SH-SY5Y (cell line): Measurements from ENCODE around the gene CEBPE.

Source experiments
- GATA2 ChIP-seq: IDR thresholded peaks from 2 replicates; pipeline ENCODE4 v1.6.1; 2011; ENCODE audit warnings: mild to moderate bottlenecking, low read depth, low read length
- GATA3 ChIP-seq: IDR thresholded peaks from 2 replicates; pipeline ENCODE4 v1.6.1; 2011; ENCODE audit warnings: low read depth, mild to moderate bottlenecking, low read length, moderate library complexity

The CEBPE gene

DNA sequence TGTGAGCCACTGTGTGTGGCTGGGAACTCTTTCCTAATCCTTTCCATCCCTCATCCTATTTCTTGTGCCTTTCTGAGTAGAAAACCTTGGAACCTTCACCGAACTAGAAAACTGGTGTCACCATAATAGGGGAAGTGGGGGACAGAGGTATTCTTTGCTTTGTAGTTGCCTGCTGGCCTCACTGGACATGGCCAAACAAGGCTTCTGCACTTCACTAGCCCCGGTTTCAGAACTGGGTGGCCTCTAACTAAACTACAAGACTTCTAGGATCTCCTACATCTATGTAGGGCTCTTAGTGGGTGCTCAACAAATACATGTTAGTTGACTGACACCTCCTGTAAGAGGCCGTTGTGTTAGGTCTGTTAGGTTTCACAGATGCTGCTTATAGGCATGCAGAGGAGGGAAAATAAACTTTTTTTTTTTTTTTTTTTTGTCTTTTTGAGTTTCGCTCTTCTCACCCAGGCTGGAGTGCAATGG lies 13.7 kb downstream of the CEBPE start:
- TF ChIP-seq GATA3 (no peak), GATA2 (no peak)

DNA sequence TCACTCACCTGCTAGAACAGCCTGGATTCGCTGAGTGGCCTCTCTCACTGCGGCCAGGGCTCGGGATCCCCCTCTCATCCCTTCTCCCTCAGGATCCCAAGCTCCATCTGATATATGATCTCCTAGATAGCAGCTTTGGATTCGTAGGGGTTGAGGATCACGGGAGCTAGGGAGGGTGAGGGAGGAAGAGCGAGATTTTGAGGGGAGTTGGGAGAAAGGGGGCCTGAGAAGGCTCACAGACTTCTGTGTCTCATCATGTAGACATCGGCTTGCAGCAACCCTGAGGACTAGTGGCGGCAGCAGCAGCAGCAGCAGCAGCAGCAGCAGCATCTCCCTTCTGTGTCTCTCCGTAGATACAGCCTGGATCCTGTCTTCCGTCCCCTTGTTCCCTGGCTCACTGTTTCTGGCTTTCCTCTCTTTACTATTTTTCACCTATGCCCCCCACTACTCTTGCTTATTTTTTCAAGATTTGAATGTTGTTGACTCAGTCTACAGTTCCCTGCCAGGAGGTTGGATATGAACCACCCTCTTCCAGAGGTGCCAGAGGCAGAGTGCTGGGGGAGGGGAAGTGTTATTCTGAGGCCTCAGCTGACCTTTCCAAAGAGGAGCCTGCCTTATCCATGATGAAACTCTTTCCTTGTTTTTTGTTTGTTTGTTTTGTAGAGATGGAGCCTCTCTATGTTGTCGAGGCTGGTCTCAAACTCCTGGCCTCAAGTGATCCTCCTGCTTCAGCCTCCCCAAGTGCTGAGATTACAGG lies 14.3 kb downstream of the CEBPE start, which contains the start of gene CIROP:
TSS of gene CIROP (minus strand) at position 399 of the 757 bp plus-strand sequence. CDS start at position 330, 69 bp downstream.
- TF ChIP-seq GATA3, result no peak

DNA sequence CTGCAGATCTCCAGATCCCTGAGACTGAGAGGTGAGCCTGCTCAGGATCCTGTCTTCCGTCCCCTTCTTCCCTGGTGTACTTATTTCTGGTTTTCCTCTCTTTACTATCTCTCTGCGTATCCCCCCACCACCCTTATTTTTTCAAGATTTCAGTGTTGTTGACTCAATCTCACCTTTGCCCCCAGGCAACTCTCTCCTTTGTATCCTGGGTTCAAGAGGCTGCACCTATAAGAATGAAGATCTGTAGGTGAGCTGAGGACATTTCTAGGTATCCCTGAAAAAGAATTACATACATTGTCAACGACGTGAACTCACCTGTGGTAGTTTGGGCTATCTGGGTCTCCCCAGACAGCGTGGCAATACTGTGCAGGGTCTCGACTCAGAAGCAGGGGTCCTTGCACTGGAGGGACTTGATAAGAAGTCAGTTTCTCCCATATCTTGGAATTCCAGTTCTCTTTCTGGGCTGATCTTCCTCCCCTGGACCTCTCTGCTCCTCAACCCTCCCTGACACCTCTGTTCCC lies 14.9 kb downstream of the CEBPE start:
- TF ChIP-seq GATA2 (no peak), GATA3 (no peak)

DNA sequence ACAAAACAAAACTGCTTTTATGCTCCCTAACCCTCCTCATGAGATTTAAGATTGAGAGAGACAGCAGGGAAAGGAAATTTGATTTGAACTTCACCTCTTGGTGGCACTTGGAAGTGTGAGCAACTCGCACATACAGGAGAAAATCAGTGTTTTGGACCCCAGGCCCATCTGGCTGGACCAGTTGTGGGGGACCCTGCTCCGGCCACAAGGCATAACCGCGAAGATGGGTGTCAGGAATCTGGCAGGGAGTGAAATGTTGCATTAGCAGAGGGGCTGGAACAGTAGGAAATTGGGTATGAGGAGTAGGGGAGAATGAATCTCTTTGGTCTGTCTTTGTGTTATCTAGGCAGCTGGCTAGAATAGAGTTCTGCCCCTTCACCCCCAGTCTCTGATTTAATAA lies 15.5 kb downstream of the CEBPE start:
- TF ChIP-seq GATA3, result no peak
- no peak for TF ChIP-seq GATA2

DNA sequence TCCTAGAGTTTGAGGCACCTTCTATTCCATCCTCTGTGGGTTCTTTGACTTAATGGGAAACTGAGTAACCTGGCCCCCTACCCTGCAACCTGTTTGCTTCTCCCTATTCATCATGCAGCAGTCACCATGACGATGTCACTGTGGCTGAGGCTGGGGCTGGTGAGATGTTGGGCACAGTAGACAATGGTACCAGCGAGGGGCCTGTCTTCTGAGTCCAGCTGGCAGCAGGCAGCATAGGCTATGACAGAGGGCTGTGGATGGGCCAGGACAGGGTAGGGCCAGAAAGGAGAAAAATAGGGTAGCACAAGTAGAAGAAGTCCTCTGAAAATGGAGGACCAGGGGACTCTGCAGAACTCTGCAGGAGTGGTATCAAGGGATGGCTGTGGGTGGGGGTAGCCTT lies 16.3 kb downstream of the CEBPE start:
- TF ChIP-seq GATA3, result no peak
- TF ChIP-seq GATA2, result no peak

DNA sequence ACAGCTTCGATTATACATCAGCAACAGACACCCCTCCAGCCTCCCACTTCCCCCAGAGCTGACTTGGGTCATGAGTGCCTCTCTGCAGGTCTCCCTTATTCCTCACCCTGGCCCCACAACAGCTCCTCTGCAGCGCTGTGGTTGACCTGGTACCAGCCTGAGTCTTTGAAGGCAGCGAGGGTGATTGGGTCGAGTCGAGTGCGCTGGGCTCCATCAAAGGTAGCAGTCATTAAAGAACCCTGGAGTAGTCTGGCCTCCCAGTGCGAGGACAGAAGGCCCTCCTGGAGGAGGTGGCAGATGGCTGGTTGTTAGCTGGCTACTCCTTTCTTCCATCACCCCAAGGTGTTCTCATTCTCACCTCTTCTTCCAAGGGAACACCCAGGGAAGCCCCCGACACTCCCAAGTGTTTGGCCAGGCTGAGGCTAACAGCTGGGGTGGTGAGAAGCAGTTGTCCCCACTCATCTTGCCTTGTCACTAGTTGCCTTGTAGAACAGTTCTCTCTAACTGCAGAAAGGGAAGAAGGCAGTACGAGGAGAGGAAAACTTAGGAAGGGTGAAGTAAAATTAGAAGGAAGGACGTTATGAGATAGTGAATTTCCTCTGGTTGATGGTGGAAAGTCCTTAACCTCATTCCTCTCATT lies 16.9 kb downstream of the CEBPE start:
- no peak for TF ChIP-seq GATA3

DNA sequence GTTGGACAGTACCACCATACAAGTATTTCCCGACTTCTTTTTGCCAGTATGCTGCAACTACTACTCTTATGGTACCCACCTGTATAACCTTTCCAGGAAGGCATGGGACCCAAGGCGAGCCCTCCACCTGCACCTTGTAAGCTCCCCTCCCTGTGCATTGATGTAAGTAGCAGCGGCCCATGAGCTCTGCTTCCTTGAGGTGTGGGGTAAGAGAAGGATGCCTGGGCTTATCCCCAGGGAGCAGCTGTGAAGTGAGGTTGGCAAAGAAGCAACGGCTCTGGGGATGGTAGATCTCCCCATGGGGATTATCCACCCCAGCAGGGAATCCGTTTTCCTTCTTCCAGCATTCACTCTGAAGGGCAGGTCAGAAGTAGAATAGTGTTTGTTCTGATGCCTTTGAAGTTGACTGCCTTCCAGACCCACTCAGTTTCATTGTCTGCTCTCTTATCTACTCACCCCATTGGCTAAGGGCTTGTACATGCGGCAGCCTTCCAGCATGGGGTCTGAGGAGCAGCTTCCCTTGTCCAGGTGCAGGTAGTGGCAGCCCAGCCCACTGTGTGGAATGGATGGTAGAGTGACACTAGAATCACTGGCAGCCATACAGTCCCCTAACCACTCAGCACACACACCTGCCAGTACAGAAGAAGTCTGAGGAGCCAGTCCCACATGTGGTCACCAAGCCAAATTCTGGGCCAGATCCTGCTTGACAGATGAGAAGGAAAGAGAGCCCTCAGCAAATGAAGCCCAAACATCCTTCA lies 17.7 kb downstream of the CEBPE start:
- TF ChIP-seq GATA2, result no peak
- TF ChIP-seq GATA3, result no peak

DNA sequence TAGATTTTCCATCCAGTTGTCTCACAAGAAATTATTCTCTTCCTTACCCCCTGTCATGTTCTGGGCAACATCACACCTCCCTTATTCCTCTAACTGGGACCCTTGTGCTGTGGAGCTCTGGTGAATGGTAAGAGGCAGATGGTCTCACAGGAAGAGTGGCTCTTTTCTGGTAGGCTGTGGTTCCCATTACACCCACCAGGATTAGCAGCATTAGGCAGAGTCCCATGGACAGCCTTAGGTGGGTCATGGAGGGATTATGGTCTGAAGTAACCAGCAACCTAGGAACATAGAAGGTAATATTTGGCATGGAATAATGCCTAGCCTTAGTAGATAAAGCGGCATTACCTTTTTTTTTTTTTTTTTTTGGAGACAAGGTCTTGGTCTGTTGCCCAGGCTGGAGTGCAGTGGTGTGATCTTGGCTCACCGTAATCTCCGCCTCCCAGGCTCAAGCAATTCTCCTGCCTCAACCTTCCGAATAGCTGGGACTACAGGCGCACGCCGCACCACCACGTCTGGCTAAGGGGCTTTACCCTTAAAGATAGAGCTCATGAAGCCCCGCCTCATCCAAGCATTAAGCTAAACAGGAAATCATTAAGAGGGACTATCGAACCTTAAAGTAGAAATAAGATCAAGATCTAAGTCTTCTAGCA lies 19.7 kb downstream of the CEBPE start:
- TF ChIP-seq GATA3, result no peak
- TF ChIP-seq GATA2, result no peak

DNA sequence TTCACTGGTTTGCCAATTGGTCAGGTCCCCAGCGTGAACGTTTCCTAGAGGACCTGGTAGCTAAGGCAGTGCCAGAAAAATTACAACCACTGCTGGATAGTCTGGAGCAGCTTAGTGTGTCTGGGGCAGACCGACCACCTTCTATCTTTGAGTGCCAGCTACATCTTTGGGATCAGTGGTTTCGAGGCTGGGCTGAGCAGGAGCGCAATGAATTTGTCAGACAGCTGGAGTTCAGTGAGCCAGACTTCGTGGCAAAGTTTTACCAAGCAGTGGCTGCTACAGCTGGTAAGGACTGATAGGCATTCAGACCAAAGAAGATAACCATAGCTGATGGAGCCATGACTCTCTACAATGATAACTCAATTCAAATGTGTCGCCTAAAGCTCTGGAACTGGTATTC lies 21.3 kb downstream of the CEBPE start:
- TF ChIP-seq GATA2, result no peak
- TF ChIP-seq GATA3, result no peak

DNA sequence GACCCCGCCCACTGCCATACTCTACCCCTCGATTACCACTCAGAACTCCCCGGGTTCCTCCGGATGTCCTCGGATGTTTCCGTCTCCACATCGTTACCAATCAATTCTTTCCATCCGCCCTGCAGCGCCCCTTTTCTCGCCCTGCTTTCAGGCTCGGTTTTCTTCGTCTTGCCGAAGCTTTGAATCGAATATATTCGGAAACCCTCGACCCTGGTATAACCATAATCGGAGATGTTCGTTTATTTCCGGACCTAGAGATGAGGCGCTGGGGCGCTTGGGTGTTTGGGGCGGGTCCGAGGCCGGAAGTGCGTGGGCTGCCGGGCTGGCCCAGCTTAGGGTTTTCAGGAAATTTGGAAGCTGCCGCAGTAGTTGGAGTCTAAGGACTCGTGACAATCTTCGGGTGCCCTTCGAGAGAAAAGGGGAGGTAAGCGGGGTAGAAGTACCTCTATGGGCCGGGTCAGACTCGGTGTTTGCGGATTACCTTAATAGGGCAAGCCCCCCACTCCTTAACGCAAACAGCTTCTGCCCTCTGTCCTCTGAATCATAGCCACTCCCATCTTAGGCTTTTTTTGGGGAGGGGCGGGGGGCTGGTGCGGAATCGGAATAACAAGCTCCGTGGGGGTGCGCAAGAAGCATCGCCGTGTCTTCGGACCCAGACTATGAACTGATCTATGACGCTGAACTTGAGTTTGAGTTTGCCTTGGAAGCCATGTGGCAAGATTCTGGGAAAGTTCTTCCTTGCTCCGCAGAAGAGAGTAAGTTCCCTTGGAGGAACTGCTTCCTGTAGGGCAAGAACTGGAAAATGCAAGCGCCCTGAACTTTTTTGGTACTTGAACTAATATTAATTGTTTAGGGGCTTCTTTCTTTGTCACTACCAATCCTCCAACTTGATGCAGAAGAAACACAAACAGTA lies 23.6 kb downstream of the CEBPE start, which contains the start of gene C14orf119:
TSS of gene C14orf119 (plus strand) at position 310 of the 913 bp plus-strand sequence. CDS start 2,154 bp downstream, outside the sequence.
- TF ChIP-seq GATA3 (no peak), GATA2 (no peak)

DNA sequence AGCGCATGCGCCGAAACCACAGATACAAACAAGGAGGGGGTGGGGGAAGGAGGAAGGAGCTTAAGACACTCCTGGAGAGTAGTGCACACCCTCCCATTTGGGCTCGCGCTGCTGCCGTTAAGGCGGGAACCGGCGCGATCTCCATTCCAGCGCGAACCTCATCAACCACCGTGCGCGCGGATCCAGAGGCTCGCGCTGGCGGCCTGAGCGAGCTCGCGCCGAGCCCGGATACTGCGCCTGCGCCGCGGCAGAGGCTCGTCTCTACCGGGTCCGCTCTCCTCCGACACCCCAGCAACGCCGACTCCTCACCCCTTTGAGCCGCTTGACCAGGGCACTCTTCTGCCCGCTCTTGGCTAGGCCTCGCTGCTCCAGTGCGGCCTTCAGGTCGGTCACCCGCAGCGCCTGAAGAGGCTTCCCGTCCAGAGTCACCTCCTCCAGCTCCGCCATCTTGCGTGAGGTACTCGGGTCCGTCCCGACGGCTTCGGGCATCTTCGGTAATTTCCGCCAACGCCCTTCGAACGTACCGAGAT lies 24.3 kb downstream of the CEBPE start, which contains the start of gene ACIN1:
TSS of gene ACIN1 (minus strand) at position 471 of the 530 bp plus-strand sequence. CDS start at position 447, 24 bp downstream.
- TF ChIP-seq GATA2 (no peak), GATA3 (no peak)

DNA sequence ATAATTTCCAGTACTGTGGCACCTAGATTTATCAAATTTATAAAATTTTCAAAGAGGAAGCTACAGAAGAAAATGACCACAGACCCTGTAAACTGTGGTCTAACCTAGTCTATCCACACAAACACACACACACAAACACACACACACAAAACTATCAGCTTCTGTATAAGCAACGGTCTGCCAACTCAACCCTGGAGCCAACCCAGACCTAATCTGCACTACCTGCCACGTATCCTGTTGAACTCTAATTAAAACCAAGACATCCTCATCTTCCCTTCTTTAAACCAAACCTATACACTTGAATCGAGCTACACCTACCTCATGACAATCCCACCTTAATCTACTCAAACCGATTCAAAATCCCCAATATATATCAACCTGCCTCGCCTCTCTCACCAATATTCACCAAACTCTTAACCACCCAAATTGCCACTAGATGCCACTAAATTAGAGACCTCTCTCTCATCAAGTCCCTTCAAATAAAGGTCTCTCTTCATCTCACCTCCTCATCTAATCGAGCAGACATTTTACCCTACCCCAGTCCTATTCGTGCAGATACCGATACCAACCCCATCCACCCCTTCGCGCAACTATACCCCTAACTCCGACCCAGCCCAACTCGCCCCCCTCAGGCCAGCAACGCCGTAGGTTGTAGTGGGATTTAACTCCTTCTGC lies 24.9 kb downstream of the CEBPE start:
- TF ChIP-seq GATA2 (no peak), GATA3 (no peak)

DNA sequence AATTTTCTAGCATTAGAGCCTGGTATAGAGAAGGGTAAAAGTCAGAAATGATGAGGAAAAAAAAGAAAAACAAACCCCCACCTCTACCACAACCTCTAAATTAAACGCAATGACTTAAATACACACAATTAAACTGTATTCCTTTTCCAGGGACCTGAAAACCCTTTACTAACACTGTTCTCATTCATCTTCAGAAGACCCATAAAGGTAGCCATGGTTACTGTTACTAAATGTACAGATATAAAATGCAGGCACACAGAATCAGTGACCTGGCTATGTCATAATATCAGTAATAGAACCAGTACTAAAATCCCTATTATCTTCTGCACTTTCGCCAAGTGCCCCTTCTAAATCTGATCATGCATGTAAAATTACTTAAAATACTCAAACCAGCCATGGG lies 25.5 kb downstream of the CEBPE start:
- TF ChIP-seq GATA3 (no peak), GATA2 (no peak)
